HL-60 (cell line): ENCODE data around the gene CPVL.

Experiments used
- CTCF ChIP-seq: IDR thresholded peaks from one replicate; pipeline ENCODE4 v1.5.1; 2011; ENCODE audit warnings: low read length, control low read depth, inconsistent platforms; ENCODE audit not compliant: insufficient read depth
- GABPA ChIP-seq: IDR thresholded peaks from 2 replicates; pipeline ENCODE4 v1.6.1; 2012; ENCODE audit warnings: low read depth
- SPI1 ChIP-seq: IDR thresholded peaks from 2 replicates; pipeline ENCODE4 v1.6.1; 2012; ENCODE audit warnings: low read depth, mild to moderate bottlenecking, borderline replicate concordance

GRCh38 chr7:28988091-28988490 is 158.2 kb downstream of the CPVL start:
- TF ChIP-seq CTCF: no peak
- no peak for TF ChIP-seq GABPA
- no peak for TF ChIP-seq SPI1
